CD4-positive, CD25-positive, alpha-beta regulatory T cell (primary cell): ENCODE results near the gene XYLT2. TPM values are rescaled to one million over a fixed set of nuclear protein-coding genes. Genes with fewer than 3 reads are reported as not detected.
"Not testable (repeated sequence)": the region's sequence is repeated elsewhere in the genome, so short reads cannot be mapped to it uniquely, and the experiment has no call there.

Experiments used
- ATAC-seq, 2 donors: fragments of 150-1000 bp; cut with Tn5 transposase; one replicate each; pipeline ENCODE4 v1.10.0; 2021; ENCODE audit warnings: low read depth in 2 of 2, moderate number of reproducible peaks in 2 of 2, moderate library complexity in 1 of 2
- DNase-seq, 3 donors: peaks; one replicate each; pipeline versions ENCODE4 v3.0.0 to v3.0.0-alpha.2; 2012 to 2022; ENCODE audit warnings: mixed read lengths in 1 of 3
- H3K27ac ChIP-seq: one replicate; pipeline ENCODE4 v1.7.0; 2013; ENCODE audit warnings: mild to moderate bottlenecking, low read length; ENCODE audit not compliant: insufficient read depth, poor library complexity, severe bottlenecking
- H3K27me3 ChIP-seq: one replicate; pipeline ENCODE4 v1.7.0; 2013; ENCODE audit warnings: low read length; ENCODE audit not compliant: control insufficient read depth, insufficient read depth
- H3K36me3 ChIP-seq: one replicate; pipeline ENCODE4 v1.7.0; 2013; ENCODE audit warnings: mild to moderate bottlenecking, low read length, moderate library complexity; ENCODE audit not compliant: control insufficient read depth, insufficient read depth
- H3K4me1 ChIP-seq: 2 replicates; pipeline ENCODE4 v1.7.0; 2013; ENCODE audit warnings: mild to moderate bottlenecking, low read length; ENCODE audit not compliant: insufficient read depth, control insufficient read depth, poor library complexity, severe bottlenecking
- H3K4me3 ChIP-seq: one replicate; pipeline ENCODE4 v1.7.0; 2013; ENCODE audit warnings: low read depth, mild to moderate bottlenecking, low read length, moderate library complexity
- H3K9me3 ChIP-seq, 2 experiments: 1 replicate in 1 of 2; 2 replicates in 1 of 2; pipeline ENCODE4 v1.7.0; 2013; ENCODE audit warnings: low read length in 2 of 2, mild to moderate bottlenecking in 1 of 2, moderate library complexity in 1 of 2; ENCODE audit not compliant: control insufficient read depth in 2 of 2
- H3K27ac Mint-ChIP-seq, 3 donors: one replicate each; pipeline ENCODE4 v1.8.0; 2020 to 2022; ENCODE audit warnings: mild to moderate bottlenecking in 3 of 3, mixed read lengths in 3 of 3, moderate library complexity in 2 of 3
- H3K27me3 Mint-ChIP-seq: one replicate; pipeline ENCODE4 v1.8.0; 2022; ENCODE audit warnings: mild to moderate bottlenecking, mixed read lengths
- H3K36me3 Mint-ChIP-seq: one replicate; pipeline ENCODE4 v1.8.0; 2020; ENCODE audit warnings: mixed read lengths
- H3K4me1 Mint-ChIP-seq, 4 donors: one replicate each; pipeline ENCODE4 v1.8.0; 2020 to 2022; ENCODE audit warnings: mixed read lengths in 4 of 4, mild to moderate bottlenecking in 1 of 4
- H3K4me3 Mint-ChIP-seq, 4 donors: one replicate each; pipeline ENCODE4 v1.8.0; 2020 to 2022; ENCODE audit warnings: mild to moderate bottlenecking in 4 of 4, mixed read lengths in 4 of 4, moderate library complexity in 3 of 4
- H3K9me3 Mint-ChIP-seq, 7 donors: one replicate each; pipeline ENCODE4 v1.8.0; 2020 to 2022; ENCODE audit warnings: mixed read lengths in 7 of 7, mild to moderate bottlenecking in 3 of 7, moderate library complexity in 2 of 7
- polyA plus RNA-seq, 4 donors: library from polyadenylated mRNA; unstranded; fragments of 300-500 nt; fragmentation: Illumina TruSeq; gene quantifications; one replicate each; pipeline ENCODE4 v1.2.3, GENCODE V29; 2021
- total RNA-seq: library from RNA; stranded (reverse); gene quantifications from one replicate; pipeline ENCODE4 v1.2.3, GENCODE V29; 2022

The XYLT2 gene
- total and polyA plus RNA-seq, 5 donors from 2014 or later = 6.2 to 15.9 (median 12.9) TPM

DNA sequence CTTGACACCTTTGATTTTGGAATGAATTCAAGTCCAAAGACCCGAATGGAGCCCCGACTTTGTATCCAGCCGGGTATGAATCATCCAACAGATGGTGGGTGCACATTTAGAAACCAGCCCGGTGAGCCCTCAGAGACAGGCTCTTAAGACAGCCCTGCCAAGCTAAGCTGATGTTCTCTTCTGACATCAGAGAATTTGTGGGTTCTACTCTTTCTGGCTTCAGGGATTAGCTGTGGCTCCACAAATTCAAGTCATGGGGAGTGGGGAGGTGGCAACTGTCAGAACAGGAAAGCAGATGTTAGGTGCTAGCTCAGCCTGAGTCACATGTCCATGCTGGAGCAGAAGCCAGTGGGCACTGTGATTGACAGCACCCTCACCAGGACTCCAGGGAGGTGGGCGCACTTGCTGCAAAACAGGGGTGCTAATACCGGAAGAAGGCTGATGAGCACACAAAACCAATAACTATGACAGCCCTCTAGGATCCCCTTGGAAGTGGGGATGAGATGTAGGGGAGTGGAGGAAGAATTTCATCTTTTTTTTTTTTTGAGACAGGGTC lies 31.4 kb upstream of the XYLT2 start:
- Histone ChIP-seq H3K27ac (no peak overlapping the region), H3K36me3 (no peaks in the 10 kb centered on the region), H3K4me3 (no peak overlapping the region), H3K4me1 (no peaks in the 10 kb centered on the region), H3K9me3 (no peaks in the 10 kb centered on the region), H3K27me3 (peaks cover 3% of the 10 kb centered on the region)
- no peak for DNase-seq
- Mint-ChIP-seq H3K4me3 (no peak overlapping the region), H3K27me3 (peaks cover 33% of the 10 kb centered on the region), H3K4me1 (no peaks in the 10 kb centered on the region), H3K27ac (no peak overlapping the region), H3K9me3 (no peaks in the 10 kb centered on the region), H3K36me3 (no peaks in the 10 kb centered on the region)
- no peak for ATAC-seq

DNA sequence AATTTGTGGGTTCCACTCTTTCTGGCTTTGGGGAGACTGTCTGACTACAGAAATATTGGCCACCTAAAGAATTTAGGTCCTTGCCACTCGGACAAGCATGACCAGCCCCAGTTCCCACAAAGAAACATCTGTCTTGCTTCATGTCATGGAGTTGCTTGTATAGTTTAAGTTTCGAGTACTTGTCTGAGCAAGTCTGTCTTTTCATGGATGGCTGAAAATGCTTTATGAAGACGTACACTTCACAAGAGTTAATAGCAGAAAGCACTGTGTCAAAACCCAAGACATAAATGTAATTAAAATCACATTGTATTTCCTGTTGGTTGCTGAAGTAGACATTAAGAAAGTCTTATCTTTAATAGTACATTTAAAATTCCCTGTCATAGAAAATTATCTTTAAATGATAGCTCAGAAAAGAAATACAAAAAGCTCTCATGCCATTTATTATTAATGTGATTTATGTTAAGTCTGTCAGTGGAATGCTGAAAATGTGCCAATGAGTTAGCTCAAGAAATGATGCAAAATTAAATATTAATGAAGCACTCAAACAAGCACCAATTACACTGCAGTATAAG lies 29.8 kb upstream of the XYLT2 start:
- ATAC-seq = no peak
- H3K4me1 Mint-ChIP-seq = no peaks in the 10 kb centered on the region
- no peaks in the 10 kb centered on the region for H3K9me3 Mint-ChIP-seq

DNA sequence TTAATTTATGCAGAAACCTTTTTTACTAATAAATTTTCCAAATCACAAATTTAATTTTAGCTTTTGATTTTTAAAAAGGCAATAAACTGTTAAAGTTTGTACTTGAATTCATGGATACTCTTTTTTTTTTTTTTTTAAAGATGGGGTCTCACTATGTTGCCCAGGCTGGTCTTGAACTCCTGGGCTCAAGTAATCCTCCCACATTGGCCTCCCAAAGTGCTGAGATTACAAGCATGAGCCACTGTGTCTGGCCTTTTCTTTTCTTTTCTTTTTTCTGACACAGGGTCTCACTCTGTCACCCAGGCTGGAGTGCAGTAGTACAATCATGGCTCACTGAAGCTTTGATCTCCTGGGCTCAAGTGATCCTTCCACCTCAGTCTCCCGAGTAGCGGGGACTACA lies 29.3 kb upstream of the XYLT2 start:
- H3K36me3 ChIP-seq, H3K4me1 Mint-ChIP-seq, ATAC-seq: not testable (repeated sequence)

More for the DNA sequence above, 29.8 kb upstream of the XYLT2 start:
- no peak for DNase-seq
- Histone ChIP-seq H3K36me3 (no peaks in the 10 kb centered on the region), H3K4me1 (no peaks in the 10 kb centered on the region), H3K4me3 (no peak overlapping the region), H3K9me3 (no peaks in the 10 kb centered on the region), H3K27me3 (peaks cover under 1% of the 10 kb centered on the region), H3K27ac (no peak overlapping the region)
- Mint-ChIP-seq H3K27ac (no peak overlapping the region), H3K4me3 (no peak overlapping the region), H3K36me3 (no peaks in the 10 kb centered on the region), H3K27me3 (peaks cover 22% of the 10 kb centered on the region)

DNA sequence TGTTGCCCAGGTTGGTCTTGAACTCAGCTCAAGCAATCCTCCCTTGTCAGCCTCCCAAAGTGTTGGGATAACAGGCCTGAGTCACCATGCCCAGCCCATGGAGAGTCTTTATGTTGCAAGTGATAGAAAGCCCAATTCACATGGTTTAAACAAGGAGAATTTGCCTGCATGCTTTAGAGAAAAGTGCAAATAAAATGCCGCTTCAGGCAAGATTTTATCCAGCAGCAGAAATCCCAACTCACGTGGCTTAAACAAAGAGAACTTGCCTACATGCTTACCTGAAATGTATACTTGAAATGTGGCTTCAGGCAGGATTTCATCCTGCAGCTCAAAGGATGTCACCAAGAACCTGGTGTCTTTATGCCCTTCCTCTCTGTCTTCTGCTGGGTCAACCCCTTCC lies 28.8 kb upstream of the XYLT2 start:
- H3K36me3 ChIP-seq = no peaks in the 10 kb centered on the region
- DNase-seq (no peak), ATAC-seq (no peak)
- H3K36me3 Mint-ChIP-seq = no peaks in the 10 kb centered on the region
- no peak overlapping the region for H3K4me3 ChIP-seq
- H3K27ac ChIP-seq = no peak overlapping the region
- H3K9me3 ChIP-seq = no peaks in the 10 kb centered on the region
- no peaks in the 10 kb centered on the region for H3K4me1 ChIP-seq
- no peak overlapping the region for H3K4me3 Mint-ChIP-seq
- peaks cover 13% of the 10 kb centered on the region for H3K27me3 Mint-ChIP-seq
- no peaks in the 10 kb centered on the region for H3K4me1 Mint-ChIP-seq
- H3K27me3 ChIP-seq = no peaks in the 10 kb centered on the region
- H3K27ac Mint-ChIP-seq = no peak overlapping the region
- H3K9me3 Mint-ChIP-seq = no peaks in the 10 kb centered on the region

More for the DNA sequence above, 29.3 kb upstream of the XYLT2 start:
- not testable (repeated sequence) for H3K27me3 ChIP-seq, H3K27ac Mint-ChIP-seq, DNase-seq, H3K4me3 Mint-ChIP-seq, H3K27ac ChIP-seq, H3K4me1 ChIP-seq, H3K36me3 Mint-ChIP-seq, H3K9me3 ChIP-seq, H3K4me3 ChIP-seq, H3K9me3 Mint-ChIP-seq
- H3K27me3 Mint-ChIP-seq = peaks cover 16% of the 10 kb centered on the region

DNA sequence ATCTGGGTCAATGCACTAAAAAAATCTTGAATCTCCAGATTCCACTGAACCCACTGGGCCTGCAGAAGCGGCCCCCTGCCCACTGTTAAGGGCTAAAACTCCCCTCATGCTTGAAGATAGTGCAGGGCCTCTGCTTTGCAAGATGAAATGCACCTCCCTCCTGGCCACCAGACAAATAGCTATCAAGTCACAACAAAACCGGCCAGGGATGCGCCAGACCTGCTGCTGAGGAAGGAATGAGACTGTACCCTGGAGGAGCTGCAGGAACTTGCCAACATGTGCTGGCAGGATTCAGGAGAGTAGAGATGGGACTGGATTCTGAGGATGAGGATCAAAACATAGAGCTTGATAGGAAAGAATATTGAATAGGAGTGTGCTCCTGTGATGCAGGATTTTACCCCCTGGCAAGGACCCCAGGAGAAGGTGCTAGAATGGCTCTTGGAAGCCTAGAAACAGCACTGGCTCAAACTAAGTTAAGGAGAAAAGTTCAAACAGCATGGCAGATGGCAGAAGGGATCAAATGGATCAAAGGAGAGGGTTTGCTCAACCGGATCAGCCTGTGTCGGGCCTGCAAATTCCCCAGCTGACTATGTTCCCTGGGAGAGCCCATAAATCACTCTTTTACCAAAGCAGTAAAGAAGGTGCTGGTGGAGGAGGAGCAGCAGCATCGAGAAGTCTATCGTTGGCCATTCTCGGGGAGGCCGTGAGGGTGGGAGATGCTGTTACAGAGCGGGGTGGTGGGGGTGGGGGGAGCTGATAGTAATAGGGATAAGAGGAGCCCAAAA lies 27.2 kb upstream of the XYLT2 start:
- Histone ChIP-seq H3K9me3 (no peaks in the 10 kb centered on the region), H3K4me1 (no peaks in the 10 kb centered on the region), H3K4me3 (no peak overlapping the region), H3K27me3 (no peaks in the 10 kb centered on the region), H3K36me3 (no peaks in the 10 kb centered on the region), H3K27ac (no peak overlapping the region)
- no peak overlapping the region for H3K27ac Mint-ChIP-seq
- no peaks in the 10 kb centered on the region for H3K36me3 Mint-ChIP-seq
- ATAC-seq (no peak), DNase-seq (no peak)
- H3K4me3 Mint-ChIP-seq = no peak overlapping the region
- no peaks in the 10 kb centered on the region for H3K9me3 Mint-ChIP-seq
- H3K27me3 Mint-ChIP-seq = peaks cover 12% of the 10 kb centered on the region
- no peaks in the 10 kb centered on the region for H3K4me1 Mint-ChIP-seq

DNA sequence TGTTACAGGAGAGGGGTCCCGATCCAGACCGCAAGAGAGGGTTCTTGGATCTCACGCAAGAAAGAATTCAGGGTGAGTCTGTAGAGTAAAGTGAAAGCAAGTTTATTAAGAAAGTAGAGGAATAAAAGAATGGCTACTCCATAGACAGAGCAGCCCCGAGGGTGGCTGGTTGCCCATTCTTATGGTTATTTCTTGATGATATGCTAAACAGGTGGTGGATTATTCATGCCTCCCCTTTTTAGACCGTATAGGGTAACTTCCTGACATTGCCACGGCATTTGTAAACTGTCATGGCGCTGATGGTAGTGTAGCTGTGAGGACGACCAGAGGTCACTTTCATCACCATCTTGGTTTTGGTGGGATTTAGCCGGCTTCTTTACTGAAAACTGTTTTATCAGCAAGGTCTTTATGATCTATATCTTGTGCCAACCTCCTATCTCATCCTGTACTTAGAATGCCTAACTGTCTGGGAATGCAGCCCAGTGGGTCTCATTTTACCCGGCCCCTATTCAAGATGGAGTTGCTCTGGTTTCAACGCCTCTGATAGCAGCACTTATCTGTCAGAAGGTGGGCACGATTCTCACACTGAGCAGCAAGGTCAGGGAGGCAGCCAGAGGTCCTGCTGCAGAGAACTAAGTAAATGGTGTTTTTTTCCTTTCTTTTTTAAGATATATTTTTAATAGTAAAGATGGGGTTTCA lies 26.5 kb upstream of the XYLT2 start:
- Histone ChIP-seq H3K9me3 (no peaks in the 10 kb centered on the region), H3K36me3 (no peaks in the 10 kb centered on the region), H3K4me1 (no peaks in the 10 kb centered on the region), H3K4me3 (no peak overlapping the region), H3K27ac (no peak overlapping the region), H3K27me3 (no peaks in the 10 kb centered on the region)
- Mint-ChIP-seq H3K9me3 (no peaks in the 10 kb centered on the region), H3K4me1 (no peaks in the 10 kb centered on the region), H3K27ac (no peak overlapping the region), H3K27me3 (peaks cover 5% of the 10 kb centered on the region), H3K36me3 (no peaks in the 10 kb centered on the region), H3K4me3 (no peak overlapping the region)
- ATAC-seq = no peak
- no peak for DNase-seq

DNA sequence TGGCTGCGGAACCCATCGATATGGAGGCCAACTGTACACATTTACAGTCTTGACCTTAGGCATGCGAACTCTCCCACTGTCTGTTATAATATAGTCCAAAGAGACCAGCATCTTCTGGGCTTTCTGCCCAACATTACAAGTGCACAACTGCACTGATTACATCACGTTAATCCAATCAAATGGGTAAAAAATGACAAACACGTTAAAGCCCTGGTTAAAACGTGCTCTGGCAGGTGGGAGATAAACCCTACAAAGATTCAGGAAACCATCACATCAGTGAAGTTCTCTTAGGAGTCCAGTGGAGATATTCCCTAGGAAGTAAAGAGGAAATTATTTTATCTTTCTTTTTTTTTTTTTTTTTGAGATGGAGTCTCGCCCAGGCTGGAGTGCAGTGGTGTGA lies 23.7 kb upstream of the XYLT2 start:
- H3K36me3 Mint-ChIP-seq = no peaks in the 10 kb centered on the region
- no peak for DNase-seq
- ATAC-seq = no peak
- no peak overlapping the region for H3K4me3 Mint-ChIP-seq
- no peaks in the 10 kb centered on the region for H3K27me3 ChIP-seq
- H3K4me1 Mint-ChIP-seq = no peaks in the 10 kb centered on the region
- H3K36me3 ChIP-seq = no peaks in the 10 kb centered on the region
- H3K27me3 Mint-ChIP-seq = peaks cover 5% of the 10 kb centered on the region
- no peak overlapping the region for H3K27ac ChIP-seq
- no peaks in the 10 kb centered on the region for H3K4me1 ChIP-seq
- H3K9me3 ChIP-seq = no peaks in the 10 kb centered on the region
- H3K4me3 ChIP-seq = no peak overlapping the region
- H3K27ac Mint-ChIP-seq = no peak overlapping the region
- no peaks in the 10 kb centered on the region for H3K9me3 Mint-ChIP-seq
